H1 (cell line): ENCODE measurements around the gene PLN. TPM values are rescaled to one million over a fixed set of nuclear protein-coding genes. Genes with fewer than 3 reads are reported as not detected.

Source experiments
- RFX5 ChIP-seq: IDR thresholded peaks from 2 replicates; pipeline ENCODE4 v1.6.1; 2011; ENCODE audit warnings: low read depth, low read length, improper control_type of control experiment, borderline replicate concordance
- polyA plus RNA-seq, 7 experiments: library from polyadenylated mRNA; depleted of rRNA in 3 of 7; stranded (reverse) in 5 of 7; unstranded in 2 of 7; fragments of >200 nt in 5 of 7; fragments of 200-250 nt in 2 of 7; gene quantifications; 1 replicate in 5 of 7; 2 replicates in 1 of 7; 4 replicates in 1 of 7; pipeline versions ENCODE4 v1.2.1 to v1.2.3, GENCODE V29; 2011 to 2013; ENCODE audit warnings: missing spikeins in 2 of 7, mixed read lengths in 2 of 7
- total RNA-seq: library from RNA; stranded (reverse); fragmentation: NEBNext Ultra II Directional; extraction: Animal tissue kit (Norgen Biotek cat#: 25700); gene quantifications from 2 replicates; pipeline ENCODE4 v1.2.1, GENCODE V29; 2021

Gene PLN
- total and polyA plus RNA-seq, 2 of the 8 experiments (the other 6 are each of a cell fraction or from before 2014, with no cell fraction given) = not detected

GRCh38 chr6:118598324-118598723, 50.2 kb downstream of the PLN start (continued):
- no peak for TF ChIP-seq RFX5
